NCI-H146 (cell line): ENCODE results near the gene CDH15.
A peak's percentile ranks its signal among the peaks of the same experiment; 100 is the strongest.
"Not testable (repeated sequence)": the region's sequence is repeated elsewhere in the genome, so short reads cannot be mapped to it uniquely, and the experiment has no call there.

Experiments used
- DNase-seq: peaks from one replicate; lab custom pipeline; 2025; lab: John Stamatoyannopoulos, UW

CDH15 gene

GRCh38 chr16:89187770-89188392 is 16.3 kb downstream of the CDH15 start:
- no peak for DNase-seq

GRCh38 chr16:89188471-89189357 is 17.2 kb downstream of the CDH15 start:
- DNase-seq, result not testable (repeated sequence)

GRCh38 chr16:89189358-89190025 is 17.9 kb downstream of the CDH15 start:
- DNase-seq, result no peak

- no peak for DNase-seq
Measured at GRCh38 chr16:89190150-89190958, 18.8 kb downstream of the CDH15 start.

GRCh38 chr16:89191033-89191900 is 19.7 kb downstream of the CDH15 start:
- no peak for DNase-seq

DNA sequence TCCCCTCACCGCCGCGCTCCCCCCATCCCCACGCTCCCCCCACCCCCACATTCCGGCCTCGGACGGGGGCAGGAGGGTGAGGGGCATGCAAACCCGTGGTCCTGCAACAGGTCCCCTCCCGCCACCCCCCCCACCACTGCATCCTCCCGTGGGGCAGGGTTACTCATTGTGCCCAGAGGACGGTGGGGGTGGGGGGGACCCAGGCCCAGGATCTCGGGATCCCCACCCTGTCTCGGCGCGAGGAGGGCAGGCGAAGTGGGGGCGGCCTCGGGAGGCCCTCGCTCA is 20.3 kb downstream of the CDH15 start:
- no peak for DNase-seq

- not testable (repeated sequence) for DNase-seq
Measured at GRCh38 chr16:89192186-89192955, 20.8 kb downstream of the CDH15 start.

DNA sequence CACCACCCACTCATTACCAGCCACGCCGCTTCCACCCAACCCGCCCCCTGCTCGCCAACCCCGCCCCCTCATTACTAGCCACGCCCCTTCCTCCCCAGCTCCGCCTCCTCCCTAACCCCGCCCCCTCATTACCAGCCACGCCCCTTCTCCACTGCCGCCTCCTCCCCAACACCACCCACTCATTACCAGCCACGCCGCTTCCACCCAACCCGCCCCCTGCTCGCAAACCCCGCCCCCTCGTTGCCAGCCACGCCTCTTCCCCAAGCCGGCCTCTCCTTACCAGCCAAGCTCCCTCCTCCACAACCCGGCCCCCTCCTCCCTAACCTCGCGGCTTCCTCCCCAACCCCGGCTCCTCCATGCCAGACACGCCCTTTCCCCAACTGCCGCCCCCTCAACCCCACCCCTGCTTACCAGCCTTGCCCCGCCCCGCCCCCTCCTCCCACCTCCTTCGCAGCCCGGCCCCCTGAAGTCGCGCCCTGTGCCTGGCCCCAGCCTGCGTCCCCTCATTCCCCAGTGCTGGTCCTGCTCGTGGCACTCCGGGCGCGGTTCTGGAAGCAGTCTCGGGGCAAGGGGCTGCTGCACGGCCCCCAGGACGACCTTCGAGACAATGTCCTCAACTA is 21.5 kb downstream of the CDH15 start:
- no peak for DNase-seq

DNA sequence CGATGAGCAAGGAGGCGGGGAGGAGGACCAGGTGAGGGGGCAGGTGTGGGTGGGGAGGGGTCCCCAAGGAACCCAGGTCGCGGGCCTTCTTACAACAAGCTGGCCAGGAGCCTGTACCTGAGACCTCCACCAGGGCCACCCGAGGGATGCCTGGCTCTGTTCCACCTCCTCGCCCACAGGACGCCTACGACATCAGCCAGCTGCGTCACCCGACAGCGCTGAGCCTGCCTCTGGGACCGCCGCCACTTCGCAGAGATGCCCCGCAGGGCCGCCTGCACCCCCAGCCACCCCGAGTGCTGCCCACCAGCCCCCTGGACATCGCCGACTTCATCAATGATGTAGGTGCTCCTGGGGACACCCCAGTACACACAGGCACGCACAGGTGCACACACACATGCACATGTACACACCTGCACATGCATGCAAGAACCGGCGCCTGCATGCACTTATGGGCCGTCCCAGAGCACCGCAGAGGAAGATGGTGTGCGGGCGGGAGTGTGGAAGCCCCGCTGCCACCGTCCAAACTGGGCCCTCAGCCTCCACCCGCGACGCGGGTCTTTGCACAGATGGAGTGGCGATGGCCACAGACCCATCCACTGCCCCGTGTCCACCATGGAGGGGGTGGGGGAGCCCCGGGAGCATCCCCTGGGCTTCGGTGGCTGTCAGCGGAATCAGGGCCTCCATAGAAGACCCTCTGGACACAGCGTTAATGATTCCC is 22.2 kb downstream of the CDH15 start:
- no peak for DNase-seq

GRCh38 chr16:89194340-89195311 is 23.1 kb downstream of the CDH15 start:
- no peak for DNase-seq

DNA sequence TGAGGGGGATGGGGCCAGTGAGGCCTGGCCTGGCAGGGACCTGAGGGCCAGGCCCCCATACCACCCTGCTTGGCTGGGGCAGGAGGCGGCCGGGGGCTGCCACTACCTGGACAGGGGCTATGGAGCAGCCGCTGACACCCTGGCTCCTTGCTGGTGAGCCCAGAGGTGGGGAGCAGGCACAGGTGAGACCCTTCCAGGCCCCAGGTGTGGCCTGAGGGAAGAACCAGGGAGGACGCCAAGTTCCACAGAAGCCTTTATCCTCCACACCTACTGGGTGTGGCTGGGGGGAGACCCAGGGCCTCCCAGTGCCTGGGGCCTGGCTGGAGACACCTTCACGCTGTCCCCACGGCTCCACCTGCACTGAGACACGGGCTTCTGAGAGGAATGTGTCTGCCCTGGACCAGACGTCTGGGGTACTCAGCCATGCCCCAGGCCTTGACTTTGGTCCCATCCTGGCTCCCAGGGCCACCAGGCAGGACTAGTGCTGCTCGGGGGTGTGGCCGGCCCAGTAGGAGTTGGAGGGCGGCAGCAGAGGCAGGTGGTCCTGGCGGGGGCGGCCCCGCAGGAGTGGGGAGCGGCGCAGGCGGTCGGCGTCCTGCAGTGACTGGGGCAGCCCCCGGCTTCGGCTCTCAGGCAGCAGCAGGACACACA is 24.1 kb downstream of the CDH15 start:
- no peak for DNase-seq

- DNase-seq, result no peak
Measured at GRCh38 chr16:89197033-89197632, 25.6 kb downstream of the CDH15 start.

GRCh38 chr16:89197633-89198416 is 26.3 kb downstream of the CDH15 start:
- peak; percentile 76 for DNase-seq

DNA sequence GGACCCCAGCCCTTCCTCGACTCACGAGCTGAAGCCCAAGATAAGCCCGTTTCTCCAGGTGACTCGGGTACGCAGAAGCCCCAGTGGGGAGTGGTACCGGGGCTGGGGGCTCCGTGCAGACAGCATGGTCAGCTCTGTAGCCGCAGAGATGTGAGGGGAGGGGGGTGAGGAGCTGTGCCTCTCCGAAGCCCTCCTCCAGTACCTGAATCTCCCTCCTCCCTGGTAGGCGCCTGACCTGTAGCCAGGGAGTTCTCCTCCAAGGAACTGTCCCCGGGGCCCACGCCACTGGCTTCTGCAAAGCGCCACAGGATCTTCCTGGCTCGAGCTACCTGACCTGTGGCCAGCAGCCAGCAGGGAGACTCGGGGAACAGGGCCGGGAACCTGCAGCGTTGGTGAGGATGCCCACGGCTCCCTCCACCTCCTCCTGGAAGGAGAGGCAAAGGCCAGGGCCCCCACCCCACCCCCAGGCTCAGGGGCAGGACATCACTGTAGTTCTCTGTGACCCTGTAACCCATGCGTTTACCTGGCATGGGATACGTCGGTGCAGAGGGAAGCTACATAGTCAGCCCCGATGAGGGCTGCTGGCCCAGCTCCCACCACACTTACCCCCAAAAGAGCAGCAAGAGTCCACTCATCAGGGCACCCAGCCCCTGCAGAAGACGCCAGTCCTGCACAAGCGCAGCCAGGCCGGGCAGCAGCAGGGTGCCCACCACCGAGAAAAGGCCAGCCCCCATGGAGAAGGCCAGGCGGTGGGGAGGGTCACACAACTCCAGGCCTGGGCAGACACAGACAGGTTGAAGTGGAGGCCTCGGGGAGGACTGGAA is 27.1 kb downstream of the CDH15 start:
- DNase-seq, result no peak
